HG03066 (cell line): Measurements from ENCODE around the gene RASGRP2.
A peak's percentile ranks its signal among the peaks of the same experiment; 100 is the strongest.

ENCODE experiments used
- ATAC-seq: cut with Tn5 transposase; IDR thresholded peaks from one replicate; pipeline ENCODE4 v1.9.1; 2021; ENCODE audit warnings: low read depth; ENCODE audit not compliant: unreplicated experiment

The RASGRP2 gene

DNA sequence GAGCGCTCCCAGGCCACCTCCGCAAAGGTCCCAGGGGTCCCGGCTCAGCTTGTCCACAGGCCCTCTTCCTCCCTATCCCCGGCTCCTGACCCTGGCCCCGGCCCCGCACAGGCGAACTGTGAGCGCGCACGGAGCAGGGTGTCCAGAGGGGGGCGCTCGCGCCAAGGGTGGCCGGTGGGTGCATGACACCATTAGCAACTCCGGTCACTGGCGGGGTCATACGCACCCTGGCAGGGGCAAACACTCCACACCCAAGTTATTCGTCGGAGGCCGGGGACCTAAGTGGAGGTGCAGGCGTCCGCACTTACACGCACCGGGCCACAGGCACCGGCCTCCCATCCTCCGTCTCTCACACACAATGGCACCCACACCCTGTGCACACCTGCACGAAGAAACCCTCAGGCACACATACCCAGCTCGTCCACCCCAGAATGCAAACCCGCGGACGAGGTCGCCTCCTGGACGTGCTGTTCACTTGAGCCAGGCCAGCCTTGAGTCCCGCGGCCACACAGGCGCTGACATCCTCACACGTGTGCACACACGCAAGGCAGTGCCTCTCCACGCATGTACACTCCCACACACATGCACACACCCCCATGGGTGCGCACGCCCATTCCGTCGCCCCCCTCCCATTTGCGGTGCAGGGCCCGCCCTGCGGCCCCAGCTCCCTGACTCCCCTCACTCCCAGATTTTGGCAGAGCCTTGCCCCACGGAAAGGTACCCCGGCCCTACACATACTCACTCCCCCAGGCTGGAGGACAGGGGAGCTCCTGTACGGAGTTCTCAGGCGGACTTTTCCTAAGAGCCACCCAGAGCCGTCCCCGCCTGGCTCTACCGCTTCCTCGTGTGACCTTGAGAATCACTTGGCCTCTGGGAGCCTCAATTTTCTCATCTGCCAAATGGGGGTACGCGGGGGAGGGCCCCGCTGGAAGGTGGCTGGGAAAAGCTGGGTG lies at the start of gene RASGRP2:
RASGRP2 (minus strand) TSS at position 552 of the 953 bp plus-strand sequence. CDS start 1,276 bp downstream, outside the sequence.
- ATAC-seq = no peak

DNA sequence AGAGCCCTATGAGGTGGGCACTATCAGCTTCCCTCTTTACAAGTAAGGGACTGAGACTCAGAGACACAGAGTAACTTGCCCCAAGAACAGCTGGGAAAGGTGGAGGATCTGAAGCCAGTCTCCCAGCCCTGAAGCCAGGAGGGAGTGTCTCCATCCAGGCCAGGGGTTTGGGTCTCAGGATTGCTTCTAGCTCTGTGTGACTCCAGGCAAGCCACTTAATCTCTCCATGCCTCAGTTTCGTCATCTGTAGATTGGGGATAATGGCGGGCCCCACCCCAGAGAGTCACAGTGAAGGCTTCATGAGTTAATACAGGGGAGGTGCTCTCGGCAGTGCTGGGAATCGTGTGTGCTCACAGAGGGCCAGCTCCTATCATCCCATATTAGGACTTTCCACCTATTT lies 48.5 kb upstream of the RASGRP2 start:
- ATAC-seq = no peak

DNA sequence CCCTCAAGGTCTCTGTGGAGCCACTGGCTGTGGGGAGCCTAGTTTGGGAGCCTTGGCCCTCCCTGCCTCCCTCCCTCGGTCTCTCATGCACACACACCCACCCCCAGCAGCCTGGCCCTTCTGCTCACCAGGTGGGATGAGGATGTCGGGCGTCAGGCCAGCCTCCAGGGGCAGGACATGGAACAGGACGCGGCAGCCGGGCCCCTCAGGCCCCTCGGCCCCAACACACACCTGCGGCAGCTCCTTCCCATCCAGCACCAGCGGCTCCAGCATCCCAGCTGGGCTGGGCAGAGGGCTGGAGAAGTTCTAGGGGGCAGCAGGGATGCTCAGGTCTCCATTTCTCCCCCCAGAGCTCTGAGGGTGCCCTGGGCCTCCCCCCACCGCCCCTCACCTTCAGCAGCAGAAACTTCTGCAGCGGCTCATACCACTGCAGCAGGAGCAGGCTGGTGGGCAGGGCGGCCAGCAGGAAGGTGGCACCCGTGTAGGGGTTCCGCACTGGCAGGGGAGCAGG lies 47.9 kb upstream of the RASGRP2 start:
- ATAC-seq = no peak

DNA sequence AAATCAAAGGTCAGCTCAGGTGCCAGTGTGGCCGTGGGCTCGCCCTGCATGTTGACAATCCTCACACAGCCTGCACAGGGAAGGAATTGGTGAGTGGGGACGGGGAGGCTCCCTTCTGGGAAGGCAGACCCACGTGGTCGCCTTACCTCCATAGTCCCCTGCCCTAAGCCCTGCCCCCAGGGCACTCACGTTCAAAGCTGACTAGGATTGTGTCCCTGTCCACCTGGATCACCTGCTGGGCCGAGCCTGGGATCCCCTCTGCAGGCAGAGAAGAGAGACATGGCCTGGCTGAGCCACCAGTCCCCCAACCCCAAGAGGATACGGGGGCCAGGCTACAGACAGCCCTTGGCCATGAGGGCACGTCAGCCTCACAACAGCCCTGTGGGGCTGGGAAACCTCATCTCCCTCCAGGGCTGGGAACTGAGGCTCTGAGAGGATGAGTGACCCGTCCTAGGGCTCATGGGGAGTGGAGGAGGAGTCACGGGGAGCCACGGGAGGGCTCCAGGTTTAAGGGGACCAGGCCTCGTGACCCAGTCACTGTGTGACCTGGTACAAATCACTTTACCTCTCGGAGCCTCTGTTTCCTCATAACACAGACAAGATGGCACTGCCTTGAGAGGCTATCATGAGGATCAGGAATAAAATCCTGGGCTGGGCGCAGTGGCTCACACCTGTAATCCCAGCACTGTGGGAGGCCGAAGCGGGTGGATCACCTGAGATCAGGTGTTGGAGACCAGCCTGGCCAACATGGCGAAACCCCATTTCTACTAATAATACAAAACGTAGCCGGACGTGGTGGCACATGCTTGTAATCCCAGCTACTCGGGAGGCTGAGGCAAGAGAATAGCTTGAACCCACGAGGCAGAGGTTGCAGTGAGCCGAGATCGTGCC lies 46.5 kb upstream of the RASGRP2 start:
- ATAC-seq = no peak

DNA sequence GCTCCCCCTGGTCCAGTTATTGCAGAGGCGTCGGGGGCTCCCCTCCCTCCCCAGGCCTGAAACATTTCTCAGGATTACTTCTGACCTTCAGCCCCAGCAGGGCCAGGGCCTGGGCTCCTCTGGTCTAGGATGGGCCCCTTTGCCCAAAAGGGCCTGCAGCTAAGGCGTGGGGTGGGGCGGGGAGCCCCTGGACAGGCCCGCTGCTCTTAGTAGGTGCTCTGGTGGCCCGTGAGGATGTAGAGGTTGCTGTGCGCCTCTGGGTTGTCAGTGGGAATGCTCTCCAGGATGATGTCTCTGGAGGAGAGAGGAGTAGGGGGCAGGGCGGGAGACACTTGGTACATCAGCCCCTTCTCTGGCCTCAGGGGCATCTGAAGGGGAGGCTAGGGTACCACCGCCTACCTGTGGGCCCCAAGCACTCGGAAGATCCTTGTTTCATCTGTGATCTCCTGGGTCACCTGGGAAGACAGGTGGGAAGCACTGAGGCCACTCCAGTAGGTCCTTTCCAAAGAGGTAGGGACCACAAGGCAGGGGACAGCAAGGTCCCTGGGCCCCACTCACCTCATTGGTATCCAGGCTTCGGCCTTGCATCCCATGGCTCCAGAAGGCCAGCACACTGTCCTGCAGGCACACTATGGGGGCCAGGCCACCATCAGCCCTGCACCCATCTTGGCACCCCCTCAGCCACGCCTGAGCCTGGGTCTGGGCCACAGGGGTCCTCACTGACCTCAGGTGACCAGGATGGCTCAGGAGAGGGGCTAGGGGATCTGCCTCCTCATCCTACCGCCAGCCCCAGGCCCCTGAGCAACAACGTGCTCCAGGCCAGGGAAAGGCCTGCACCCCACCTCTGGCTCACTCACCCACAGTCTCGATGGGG lies 45.6 kb upstream of the RASGRP2 start:
- ATAC-seq = no peak

DNA sequence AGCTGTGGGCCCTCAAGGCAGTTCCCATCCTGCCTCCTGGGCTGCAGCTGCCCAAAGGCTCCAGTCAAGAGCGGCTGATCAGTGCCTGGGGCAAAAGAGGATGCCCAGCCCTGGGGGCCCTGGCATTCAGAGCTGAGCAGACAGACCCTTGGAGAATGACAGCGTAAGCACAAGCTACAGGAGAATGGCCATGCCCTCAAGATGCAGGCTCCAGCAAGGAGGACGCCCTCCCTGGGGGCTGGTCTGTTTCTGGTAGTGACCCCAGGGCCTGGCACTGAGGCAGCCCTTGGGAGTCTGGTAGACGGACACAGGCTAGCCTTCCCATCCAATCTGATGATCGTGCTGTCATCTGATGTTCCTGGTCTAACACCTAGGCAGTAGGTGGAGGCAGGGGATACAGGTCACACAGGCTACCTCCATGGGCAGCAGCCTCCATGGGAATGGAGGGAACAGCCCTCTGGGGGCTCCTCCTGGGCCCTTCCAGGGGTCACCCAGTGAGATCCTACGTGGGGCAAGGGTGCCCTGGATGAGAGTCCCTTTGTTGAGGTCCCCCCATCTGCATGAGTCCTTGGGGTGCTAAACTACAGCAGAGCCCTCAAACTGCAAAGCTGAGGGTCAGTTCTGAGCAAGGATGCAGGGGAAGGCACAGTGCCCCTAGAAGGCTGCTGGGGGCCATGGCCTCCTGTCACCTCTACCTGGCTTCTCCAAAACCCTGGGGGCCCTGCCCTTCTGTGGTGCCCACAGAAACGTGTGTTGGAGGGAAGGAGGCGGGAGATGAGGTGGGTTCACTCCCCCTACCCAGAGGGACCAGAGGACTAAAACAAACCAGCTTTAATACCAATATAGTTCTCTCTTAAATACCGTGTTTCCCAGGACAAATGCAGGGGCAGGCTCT lies 44.6 kb upstream of the RASGRP2 start:
- no peak for ATAC-seq

DNA sequence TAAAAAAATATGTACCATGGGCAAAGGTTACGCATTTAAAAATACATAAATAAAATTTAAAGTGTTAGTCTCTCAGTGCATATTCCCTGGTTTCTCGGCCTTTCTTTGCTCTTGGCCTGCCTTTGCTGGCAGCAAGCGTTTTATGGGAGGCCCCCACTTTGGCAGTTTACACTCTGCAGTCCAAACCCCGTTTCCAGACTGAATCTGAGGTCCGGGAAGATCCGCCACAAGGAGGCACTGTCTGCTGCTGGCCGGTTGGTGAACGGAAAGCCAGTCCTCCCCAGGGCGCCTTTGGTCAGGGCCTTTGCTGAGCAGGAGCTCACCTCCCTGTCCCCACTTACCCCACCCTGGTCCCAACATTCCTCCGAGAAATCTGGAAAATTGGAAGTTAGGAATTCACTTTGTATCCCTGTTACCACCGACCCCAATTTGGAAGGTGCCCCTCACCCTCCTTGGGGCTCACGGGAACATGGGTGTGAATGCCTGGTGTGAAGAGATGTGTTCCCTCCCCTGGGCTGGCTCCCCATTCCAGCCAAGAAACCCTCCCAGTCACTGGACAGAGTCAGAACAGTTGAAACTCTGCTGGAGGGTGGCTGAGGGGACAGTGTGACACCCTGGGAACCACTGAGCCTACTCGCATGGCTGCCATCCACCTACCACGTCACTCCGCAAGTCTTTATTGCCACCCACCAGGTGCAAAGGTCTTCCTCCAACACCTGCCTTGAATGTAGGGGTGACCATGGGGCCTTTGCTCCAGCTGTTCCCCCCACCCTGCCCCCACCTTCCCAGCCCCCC lies 43.8 kb upstream of the RASGRP2 start:
- ATAC-seq = no peak

DNA sequence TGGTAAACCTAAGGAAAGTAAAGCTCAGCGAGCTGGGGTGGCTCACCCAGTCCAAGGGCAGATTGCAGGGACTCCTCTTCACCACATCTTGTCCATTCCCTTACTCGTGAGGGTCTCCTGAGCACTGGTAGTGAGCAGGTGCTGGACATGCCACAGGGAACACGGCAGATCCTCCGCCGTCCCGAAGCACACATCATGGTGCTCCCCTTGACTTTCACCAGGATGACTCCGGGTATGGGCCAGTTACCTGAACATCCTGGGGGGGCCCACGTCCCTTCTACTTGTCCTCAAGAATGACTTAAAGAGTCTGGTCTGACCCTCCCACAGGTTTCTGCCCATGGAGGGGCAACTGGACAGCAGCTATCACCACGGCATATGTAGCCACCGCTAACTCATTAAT lies 42.4 kb upstream of the RASGRP2 start:
- ATAC-seq = no peak

DNA sequence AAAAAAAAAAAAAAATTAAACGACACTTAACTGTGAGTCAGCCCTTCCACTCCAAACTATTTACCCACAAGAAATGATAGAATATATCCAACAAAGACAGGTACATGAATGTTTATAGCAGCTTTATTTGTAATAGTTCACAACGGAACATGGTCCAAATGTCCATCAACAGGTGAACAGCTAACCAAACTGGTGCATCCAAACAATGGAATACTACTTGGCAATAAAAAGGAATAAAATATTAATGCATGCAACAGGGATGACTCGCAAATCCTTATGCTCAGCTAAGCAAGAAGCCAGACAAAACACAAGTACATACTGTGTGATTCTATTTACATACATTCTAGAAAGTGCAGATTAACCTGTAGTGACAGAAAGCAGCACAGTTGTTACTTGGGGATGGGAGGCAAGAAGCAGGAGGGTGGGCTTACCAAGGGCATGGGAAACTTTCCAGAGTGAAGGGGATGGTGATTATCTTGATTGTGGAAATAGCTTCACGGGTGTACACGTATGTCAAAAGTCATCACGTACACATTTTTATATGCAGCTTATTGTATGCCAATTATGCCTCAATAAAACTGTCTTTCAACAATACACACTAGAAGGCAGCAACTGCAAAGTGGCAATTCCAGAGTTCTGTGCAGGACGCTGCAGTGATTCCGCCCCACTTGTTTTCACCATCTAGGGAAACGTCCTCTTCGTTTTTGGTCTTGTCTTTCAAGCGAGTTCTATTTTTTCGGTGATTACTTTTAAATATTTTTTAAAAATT lies 41.1 kb upstream of the RASGRP2 start:
- ATAC-seq = no peak

DNA sequence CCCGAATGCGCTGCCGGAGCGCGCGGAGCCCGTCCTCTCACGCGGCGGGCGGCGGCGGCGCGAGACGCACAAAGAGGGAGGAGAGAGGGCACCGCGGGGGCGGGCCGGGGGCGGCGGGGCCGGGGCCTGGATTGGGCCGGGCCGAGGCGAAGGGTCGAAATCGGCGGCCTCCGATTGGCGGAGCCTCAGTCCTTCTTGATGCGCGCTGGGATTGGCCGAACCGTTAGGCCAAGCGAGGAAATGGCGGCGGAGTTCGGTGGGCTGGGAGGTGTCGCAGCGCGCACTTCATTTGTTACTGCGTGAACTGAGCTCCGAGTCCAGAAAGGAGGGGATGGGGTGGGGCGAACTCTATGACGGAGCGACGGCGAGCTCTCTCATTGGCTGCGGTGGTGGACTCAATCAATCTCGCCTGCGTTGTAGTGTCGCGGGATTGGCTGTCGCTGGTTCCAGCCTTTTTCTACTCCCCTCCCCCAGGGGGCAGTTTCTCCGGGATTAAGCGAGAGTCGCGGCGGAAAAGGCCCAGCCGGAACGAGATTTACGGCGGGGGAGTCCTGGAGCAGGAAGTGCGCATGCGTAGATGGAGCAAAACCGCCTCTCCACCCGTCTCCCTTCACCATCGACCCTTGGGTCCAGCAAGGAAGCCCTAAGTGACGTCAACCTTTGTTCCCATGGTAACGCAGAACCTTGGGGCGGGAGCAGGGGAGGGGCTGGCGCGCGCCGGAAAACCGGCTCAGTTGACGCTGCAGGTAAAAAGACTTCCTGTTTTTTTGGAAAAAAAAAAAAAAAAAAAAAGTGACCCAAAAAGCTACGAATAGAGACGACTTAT lies 34.7 kb upstream of the RASGRP2 start, which contains the start of gene SF1:
SF1 (minus strand) TSS at position 70 of the 826 bp plus-strand sequence. CDS start 150 bp downstream, outside the sequence.
- peak; percentile 82 for ATAC-seq

DNA sequence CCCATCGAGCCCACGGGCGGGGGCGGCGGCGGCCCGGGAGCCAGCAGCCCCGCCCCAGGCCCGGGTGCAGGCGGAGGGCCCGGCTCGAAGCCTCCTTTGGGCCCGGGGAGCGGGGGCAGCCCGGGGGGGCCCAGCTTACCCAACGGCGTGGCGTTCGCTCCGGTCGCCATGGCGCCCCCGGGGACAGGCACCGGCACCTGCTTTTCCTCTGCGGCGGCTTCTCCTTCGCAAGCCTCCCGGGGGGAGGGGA lies 34.2 kb upstream of the RASGRP2 start:
- ATAC-seq = peak; percentile 9

DNA sequence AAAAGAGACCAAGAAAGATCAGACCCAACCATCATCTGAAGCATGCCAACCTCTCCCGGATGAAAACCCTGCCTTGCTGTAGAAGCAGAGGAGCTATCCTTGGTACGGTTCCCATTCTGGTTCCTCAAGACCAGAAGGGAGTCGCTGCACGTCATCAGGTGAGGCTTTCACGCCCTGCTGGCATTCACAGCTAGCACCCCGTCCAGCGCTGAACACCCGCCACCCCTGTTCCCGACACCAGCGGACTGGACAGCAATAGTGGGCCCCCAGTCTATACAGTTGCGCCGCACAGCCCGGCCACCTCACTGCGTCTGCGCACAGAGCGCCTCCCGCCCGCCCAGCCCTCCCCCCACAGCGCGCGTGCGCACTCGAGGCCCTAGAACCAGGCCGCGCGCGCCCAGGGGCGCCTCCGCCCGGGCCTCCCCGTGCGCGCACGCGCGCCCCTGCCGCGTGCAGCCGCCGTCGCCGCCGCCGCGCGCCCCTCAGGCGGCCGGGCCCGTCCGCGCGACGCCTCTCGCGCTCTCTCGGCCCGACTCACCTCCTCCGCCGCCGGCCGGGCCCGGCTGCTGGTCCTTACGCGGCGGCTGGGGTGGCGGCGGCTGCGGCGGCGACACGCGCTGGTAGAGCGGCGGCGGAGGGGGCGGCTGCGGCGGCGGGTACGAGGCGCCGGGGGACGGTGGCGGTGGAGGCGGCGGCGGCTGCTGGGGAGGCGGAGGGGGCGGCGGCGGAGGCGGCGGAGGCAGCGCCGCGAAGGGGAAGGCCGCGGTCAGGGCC lies 33.7 kb upstream of the RASGRP2 start:
- peak; percentile 13 for ATAC-seq

DNA sequence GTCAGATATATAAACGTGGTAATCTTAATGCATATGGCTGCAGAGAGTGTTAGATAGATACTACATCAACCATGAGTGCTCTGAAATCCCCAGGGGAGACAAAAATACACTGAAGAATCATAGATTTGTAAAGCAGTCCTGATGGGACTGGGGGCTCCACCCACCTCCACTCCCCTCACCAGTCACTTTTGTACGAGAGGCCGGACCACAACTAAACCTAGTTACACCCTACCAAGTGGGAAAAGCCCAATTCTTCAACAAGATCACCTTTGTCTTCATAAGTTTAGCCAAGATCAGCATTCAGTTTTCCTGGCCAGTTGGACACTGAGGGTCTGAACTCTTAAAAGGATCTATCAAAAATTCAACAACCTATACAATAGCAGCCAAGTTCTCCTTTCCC lies 32.9 kb upstream of the RASGRP2 start:
- no peak for ATAC-seq

DNA sequence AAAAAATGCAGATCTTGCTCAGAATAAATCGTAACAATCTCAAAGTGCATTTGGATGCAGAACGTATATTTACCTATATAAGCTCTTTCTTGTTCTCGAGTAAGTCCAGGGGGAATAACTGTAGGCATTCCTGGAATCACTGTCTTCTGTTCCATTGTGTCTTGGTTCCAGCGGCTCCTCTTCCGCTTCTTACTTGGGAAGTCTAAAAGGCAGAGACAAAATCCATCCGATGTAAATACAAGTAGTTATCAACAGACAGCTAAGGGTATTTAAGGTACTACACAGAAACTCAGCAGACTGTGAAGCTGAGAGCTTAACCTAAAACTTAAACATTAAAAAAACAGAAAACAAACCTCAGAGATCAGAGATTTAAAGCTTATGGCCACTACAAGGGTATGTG lies 32.5 kb upstream of the RASGRP2 start:
- ATAC-seq = no peak

DNA sequence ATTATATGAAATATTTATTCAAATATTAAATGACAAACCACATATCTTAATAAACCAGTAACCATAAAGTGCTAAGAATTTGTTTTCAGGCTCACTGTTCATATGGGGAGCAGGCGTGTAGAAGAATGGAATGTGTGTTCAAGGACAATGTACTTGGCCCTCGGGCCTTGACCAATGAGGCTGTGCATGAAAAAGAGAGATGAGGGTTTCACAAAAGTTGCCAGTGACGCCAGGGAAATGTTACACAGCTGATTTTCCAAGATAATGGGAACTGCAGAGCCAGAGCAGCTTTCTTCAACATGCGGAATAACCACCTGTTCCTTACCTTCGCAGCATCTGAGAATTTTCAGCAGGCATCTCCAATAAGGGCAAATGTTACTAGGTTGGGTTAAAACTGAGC lies 30.2 kb upstream of the RASGRP2 start:
- ATAC-seq = no peak

DNA sequence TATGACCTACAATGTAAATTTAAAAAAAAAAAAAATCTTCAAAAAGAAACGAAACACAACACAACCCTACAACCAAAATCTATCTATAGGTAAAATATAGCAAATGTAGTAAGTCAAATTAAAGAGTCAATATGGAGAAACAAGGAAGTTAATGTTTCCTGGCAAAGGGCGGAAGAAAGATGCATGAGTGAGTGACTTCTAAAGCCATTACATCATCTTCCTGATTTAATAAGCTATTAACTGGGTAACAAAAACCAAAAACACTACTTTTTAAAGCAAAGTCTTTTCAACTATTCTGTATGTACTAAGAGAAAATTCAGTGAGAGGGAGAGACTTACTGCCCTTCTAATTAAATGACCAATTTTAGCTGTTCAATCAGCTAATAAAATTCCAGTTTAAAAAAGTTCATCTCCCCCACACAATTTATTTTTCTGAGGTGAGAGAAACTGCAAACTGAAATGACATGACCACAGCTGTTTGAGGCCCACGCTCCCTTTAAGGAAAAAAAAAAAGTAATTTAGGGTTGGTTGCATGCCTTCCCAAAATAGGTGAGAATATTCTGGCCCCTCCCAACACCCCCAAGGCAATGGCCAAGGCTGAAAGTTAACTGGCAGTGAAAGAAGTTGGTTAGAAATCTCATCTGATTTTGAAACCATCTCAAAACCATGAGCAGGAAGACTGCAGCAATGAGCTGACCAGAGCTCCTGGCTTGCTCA lies 28.5 kb upstream of the RASGRP2 start:
- no peak for ATAC-seq
